ENCODE measurements around the gene CCDC102A. TPM values are rescaled to one million over a fixed set of nuclear protein-coding genes. Genes with fewer than 3 reads are reported as not detected.
"Not testable (repeated sequence)": the region's sequence is repeated elsewhere in the genome, so short reads cannot be mapped to it uniquely, and the experiment has no call there.

CCDC102A gene
- total RNA-seq, 1 donor from 2014 or later = 11.3 TPM

- Histone ChIP-seq H3K27ac (replicated peaks) (no peak overlapping the region), H3K27me3 (ENCODE audit: low read depth) (no peaks in the 10 kb centered on the region), H3K4me1 (no peaks in the 10 kb centered on the region), H3K36me3 (no peaks in the 10 kb centered on the region), H3K9me3 (replicated peaks) (no peaks in the 10 kb centered on the region), H3K4me3 (no peak overlapping the region)
- TF ChIP-seq, protein P1, sequence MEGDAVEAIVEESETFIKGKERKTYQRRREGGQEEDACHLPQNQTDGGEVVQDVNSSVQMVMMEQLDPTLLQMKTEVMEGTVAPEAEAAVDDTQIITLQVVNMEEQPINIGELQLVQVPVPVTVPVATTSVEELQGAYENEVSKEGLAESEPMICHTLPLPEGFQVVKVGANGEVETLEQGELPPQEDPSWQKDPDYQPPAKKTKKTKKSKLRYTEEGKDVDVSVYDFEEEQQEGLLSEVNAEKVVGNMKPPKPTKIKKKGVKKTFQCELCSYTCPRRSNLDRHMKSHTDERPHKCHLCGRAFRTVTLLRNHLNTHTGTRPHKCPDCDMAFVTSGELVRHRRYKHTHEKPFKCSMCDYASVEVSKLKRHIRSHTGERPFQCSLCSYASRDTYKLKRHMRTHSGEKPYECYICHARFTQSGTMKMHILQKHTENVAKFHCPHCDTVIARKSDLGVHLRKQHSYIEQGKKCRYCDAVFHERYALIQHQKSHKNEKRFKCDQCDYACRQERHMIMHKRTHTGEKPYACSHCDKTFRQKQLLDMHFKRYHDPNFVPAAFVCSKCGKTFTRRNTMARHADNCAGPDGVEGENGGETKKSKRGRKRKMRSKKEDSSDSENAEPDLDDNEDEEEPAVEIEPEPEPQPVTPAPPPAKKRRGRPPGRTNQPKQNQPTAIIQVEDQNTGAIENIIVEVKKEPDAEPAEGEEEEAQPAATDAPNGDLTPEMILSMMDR (IDR thresholded peaks at IDR 0.05; ENCODE audit: borderline replicate concordance) = no peak
- DNase-seq = no peak
- intact Hi-C loops (cut with micrococcal nuclease) = no loop called here
Measured at GRCh38 chr16:57501492-57501891, 34.9 kb downstream of the CCDC102A start.

- Histone ChIP-seq H3K9me3 (replicated peaks) (no peaks in the 10 kb centered on the region), H3K27me3 (ENCODE audit: low read depth) (no peaks in the 10 kb centered on the region), H3K4me3 (no peak overlapping the region), H3K4me1 (no peaks in the 10 kb centered on the region), H3K36me3 (no peaks in the 10 kb centered on the region), H3K27ac (replicated peaks) (no peak overlapping the region)
- intact Hi-C loops (cut with micrococcal nuclease) = no loop called here
- DNase-seq = peak; percentile 8
- TF ChIP-seq, protein P1 (IDR thresholded peaks at IDR 0.05; ENCODE audit: borderline replicate concordance) = no peak
Measured at GRCh38 chr16:57500578-57501111, 35.7 kb downstream of the CCDC102A start.

GRCh38 chr16:57499941-57500340 is 36.4 kb downstream of the CCDC102A start:
- H3K27ac ChIP-seq (replicated peaks); H3K4me3 ChIP-seq; H3K36me3 ChIP-seq; intact Hi-C loops (cut with micrococcal nuclease); H3K27me3 ChIP-seq (ENCODE audit: low read depth); H3K4me1 ChIP-seq; H3K9me3 ChIP-seq (replicated peaks): not testable (repeated sequence)
- peak; percentile 7 for DNase-seq

DNA sequence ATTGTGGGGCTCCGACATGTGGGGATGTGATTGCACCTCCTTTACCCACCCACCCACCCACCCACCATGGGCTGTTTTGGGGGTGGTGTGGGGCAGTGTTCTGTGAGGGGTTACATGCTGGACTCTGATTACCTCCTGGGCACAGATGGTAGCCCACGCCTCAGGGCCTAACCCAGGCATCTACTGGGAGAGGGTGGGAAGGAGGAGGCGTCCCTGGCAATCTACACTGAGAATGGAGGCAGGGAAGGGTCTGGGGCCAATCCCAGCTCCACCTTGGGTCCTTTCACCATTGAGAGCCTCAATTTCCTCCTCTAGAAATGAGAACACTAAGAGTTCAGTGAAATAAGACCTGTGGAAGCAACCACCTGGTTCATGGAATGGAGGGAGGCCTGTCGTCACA is 38.3 kb downstream of the CCDC102A start:
- H3K4me1 ChIP-seq = no peaks in the 10 kb centered on the region
- intact Hi-C loops (cut with micrococcal nuclease) = no loop called here
- TF ChIP-seq, protein P1 (IDR thresholded peaks at IDR 0.05; ENCODE audit: borderline replicate concordance) = no peak
- no peaks in the 10 kb centered on the region for H3K27me3 ChIP-seq (ENCODE audit: low read depth)
- DNase-seq = no peak
- H3K36me3 ChIP-seq = no peaks in the 10 kb centered on the region
- H3K4me3 ChIP-seq = no peak overlapping the region
- no peak overlapping the region for H3K27ac ChIP-seq (replicated peaks)
- no peaks in the 10 kb centered on the region for H3K9me3 ChIP-seq (replicated peaks)

DNA sequence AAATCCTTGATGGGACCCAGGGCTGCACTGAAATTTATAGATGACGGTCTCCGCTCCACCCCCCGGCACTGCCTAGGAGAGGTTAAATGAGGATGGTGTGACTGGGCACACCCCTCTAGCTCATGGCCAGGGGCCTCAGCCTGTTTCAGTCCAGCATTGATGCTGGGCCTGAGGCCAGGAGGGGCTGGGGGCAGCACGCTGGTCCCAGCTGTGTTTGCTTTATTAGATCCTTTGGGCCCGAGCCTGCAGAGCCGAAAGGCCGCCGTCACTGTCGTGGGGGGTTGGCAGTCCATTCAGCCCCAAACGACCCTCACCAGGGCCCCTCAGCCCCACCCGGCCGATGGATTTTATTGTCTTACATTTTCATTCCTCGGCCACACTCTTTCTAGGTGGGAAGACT is 39.2 kb downstream of the CCDC102A start:
- Histone ChIP-seq H3K4me3 (no peak overlapping the region), H3K27ac (replicated peaks) (no peak overlapping the region), H3K9me3 (replicated peaks) (no peaks in the 10 kb centered on the region), H3K36me3 (no peaks in the 10 kb centered on the region), H3K4me1 (no peaks in the 10 kb centered on the region), H3K27me3 (ENCODE audit: low read depth) (no peaks in the 10 kb centered on the region)
- DNase-seq = peak; percentile 1
- TF ChIP-seq, protein P1 (IDR thresholded peaks at IDR 0.05; ENCODE audit: borderline replicate concordance) = no peak
- intact Hi-C loops (cut with micrococcal nuclease) = no loop called here

DNA sequence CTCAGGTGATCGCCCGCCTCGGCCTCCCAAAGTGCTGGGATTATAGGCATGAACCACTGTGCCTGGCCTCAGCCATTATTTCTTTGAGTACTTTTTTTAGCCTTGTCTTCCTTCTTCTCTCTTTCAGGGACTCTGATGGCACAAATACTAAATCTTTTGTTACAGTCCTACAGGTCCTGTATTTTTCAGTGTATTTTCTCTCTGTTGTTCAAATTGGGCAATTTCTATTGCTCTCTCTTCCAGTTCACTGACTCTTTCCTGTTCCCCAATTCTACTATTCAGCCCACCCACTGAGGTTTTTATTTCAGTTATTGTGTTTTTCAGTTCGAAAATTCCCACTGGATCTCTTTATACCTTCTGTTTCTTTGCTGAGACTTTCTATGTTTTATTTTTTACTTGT is 42.6 kb downstream of the CCDC102A start:
- Histone ChIP-seq H3K9me3 (replicated peaks) (no peaks in the 10 kb centered on the region), H3K27me3 (ENCODE audit: low read depth) (no peaks in the 10 kb centered on the region), H3K4me1 (no peaks in the 10 kb centered on the region), H3K4me3 (no peak overlapping the region), H3K27ac (replicated peaks) (no peak overlapping the region), H3K36me3 (no peaks in the 10 kb centered on the region)
- intact Hi-C loops (cut with micrococcal nuclease) = no loop called here
- TF ChIP-seq, protein P1 (IDR thresholded peaks at IDR 0.05; ENCODE audit: borderline replicate concordance) = no peak
- DNase-seq = no peak
